ENCODE results near the gene EFEMP1.
A peak's percentile ranks its signal among the peaks of the same experiment; 100 is the strongest.

The EFEMP1 gene

GRCh38 chr2:55918856-55919255 is 4.7 kb downstream of the EFEMP1 start:
- no peak for TF ChIP-seq POLR2A (IDR thresholded peaks at IDR 0.05; ENCODE audit: low read length)
- no peak for TF ChIP-seq GATA1 (IDR thresholded peaks at IDR 0.05; ENCODE audit: low read depth, low read length)

DNA sequence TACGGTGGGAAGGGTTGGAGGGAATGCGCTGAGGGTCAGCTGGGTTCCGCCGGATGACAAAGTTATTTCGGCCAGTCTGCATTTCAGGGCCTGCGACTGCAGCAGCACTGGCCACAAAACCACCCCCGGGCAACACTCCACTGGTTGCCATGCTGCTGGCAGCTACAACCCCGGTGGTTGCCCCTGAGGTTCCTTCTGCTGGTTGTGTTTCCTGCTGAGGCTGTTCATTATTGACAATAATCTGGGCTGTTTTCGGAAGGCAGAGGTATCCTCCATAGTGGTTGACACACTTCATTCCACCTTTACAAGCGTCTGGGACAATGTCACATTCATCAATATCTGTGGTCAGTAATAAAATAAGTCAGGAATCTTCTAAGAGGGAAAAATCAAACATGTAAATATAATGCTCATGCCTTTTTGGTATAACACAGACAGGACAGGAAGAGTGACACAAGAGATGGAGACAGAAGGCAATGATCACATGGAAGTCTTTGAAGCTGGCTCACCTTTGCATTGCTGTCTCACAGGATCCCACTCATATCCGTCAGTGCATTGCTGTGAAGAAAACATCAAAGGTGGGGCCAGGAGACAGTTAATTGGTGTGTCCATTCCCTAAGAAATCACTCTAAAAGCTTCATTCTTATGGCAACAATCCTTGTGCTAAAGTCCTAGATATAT is 5.7 kb downstream of the EFEMP1 start:
- TF ChIP-seq GATA1 (IDR thresholded peaks at IDR 0.05; ENCODE audit: low read depth, low read length) = no peak
- no peak for DNase-seq

More at GRCh38 chr2:55918856-55919255, 4.7 kb downstream of the EFEMP1 start:
- no peak for DNase-seq

GRCh38 chr2:55917117-55917516 is 6.5 kb downstream of the EFEMP1 start:
- TF ChIP-seq GATA1 (IDR thresholded peaks at IDR 0.05; ENCODE audit: low read depth, low read length) (no peak), POLR2A (IDR thresholded peaks at IDR 0.05; ENCODE audit: low read length) (no peak)

GRCh38 chr2:55916473-55917049 is 7.0 kb downstream of the EFEMP1 start:
- no peak for TF ChIP-seq GATA1 (IDR thresholded peaks at IDR 0.05; ENCODE audit: low read depth, low read length)
- no peak for TF ChIP-seq POLR2A (IDR thresholded peaks at IDR 0.05; ENCODE audit: low read length)
- no peak for DNase-seq

More at GRCh38 chr2:55917117-55917516, 6.5 kb downstream of the EFEMP1 start:
- DNase-seq = no peak

DNA sequence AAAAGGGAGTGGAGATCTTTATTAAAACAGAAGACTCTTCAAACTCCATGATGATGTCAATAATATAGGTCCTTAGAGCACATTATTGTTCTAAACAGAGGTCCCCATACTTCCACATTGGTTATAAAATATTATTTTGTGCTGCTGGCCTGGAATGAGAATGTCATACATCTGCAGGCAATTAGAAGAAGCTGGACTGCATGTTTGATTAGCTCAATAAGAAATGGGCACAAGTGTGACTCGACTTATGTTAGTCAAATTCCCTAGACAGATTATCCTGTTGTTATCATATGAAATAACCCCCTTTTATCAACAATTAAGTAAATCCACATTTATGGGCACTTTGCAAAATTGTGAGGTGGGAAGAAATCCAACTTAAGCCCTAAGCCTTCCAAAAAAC is 8.8 kb downstream of the EFEMP1 start:
- no peak for TF ChIP-seq GATA1 (IDR thresholded peaks at IDR 0.05; ENCODE audit: low read depth, low read length)
- TF ChIP-seq POLR2A (IDR thresholded peaks at IDR 0.05; ENCODE audit: low read length) = no peak

DNA sequence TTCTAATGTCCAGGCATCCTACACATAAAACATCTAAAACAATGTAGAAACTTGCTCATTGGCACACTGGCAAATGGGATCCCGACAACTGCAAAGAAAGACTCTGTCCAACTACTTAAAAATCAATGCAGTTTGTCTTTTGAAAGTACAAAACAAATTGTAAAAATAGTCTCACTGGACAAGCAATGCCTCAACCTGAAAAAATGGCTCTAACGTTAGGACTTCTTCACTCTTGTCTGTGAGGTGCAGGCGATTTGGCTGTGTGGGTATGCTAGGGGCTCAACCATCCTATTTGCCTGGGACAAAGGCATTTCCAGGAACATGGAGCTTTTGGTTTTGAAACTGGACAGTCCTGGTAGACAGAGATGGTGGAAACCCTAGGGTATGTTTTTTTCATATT is 10.7 kb downstream of the EFEMP1 start:
- DNase-seq = no peak
- TF ChIP-seq POLR2A (IDR thresholded peaks at IDR 0.05; ENCODE audit: low read length) (no peak), GATA1 (IDR thresholded peaks at IDR 0.05; ENCODE audit: low read depth, low read length) (no peak)

More for the DNA sequence above, 8.8 kb downstream of the EFEMP1 start:
- DNase-seq = no peak

- TF ChIP-seq GATA1 (IDR thresholded peaks at IDR 0.05; ENCODE audit: low read depth, low read length) = no peak
- no peak for TF ChIP-seq POLR2A (IDR thresholded peaks at IDR 0.05; ENCODE audit: low read length)
- no peak for DNase-seq
These were observed 13.5 kb downstream of the EFEMP1 start for GRCh38 chr2:55910077-55910476.

DNA sequence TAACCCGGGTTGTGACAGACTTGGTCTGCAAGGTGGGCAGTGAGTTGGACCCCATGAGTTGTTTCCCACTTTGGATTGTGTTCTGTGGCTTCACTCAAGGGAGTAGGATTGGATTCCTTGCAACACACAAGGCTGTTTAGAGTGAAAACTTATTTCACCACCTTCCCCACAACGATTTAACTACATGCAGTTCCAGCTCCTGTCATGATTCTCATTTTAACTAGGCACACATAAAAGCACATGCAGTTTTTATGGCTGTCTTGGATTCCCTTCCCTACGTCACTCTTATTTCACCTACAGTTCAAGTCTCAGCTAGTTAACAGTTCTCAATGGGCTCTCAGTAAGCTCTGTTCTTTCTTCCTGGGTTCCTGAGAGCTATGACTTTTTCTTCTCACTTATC is 15.9 kb downstream of the EFEMP1 start:
- no peak for DNase-seq

GRCh38 chr2:55906993-55907392 is 16.6 kb downstream of the EFEMP1 start:
- no peak for DNase-seq
- TF ChIP-seq POLR2A (IDR thresholded peaks at IDR 0.05; ENCODE audit: low read length) (no peak), GATA1 (IDR thresholded peaks at IDR 0.05; ENCODE audit: low read depth, low read length) (no peak)

More for the DNA sequence above, 15.9 kb downstream of the EFEMP1 start:
- TF ChIP-seq POLR2A (IDR thresholded peaks at IDR 0.05; ENCODE audit: low read length) (no peak), GATA1 (IDR thresholded peaks at IDR 0.05; ENCODE audit: low read depth, low read length) (no peak)

GRCh38 chr2:55903727-55904126 is 19.9 kb downstream of the EFEMP1 start:
- DNase-seq = no peak
- TF ChIP-seq POLR2A (IDR thresholded peaks at IDR 0.05; ENCODE audit: low read length) (no peak), GATA1 (IDR thresholded peaks at IDR 0.05; ENCODE audit: low read depth, low read length) (no peak)

DNA sequence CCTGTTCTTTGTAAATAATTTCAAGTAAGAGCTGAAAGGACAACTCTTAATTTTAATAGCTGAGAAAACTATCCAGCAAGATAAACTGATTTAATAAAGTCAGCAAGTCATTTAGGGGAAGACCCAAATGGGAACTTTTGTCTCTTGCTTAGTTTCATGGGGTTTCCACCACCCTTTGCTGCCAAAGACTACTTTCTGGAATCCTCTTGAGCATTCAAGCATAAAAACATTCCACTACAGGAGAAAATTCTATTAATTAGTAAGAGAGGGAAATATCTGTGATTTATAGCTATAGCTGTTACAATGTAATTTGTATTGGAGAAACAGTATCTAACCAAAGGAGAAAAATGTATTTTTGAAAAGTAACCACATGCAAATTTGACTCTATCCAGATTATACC is 20.6 kb downstream of the EFEMP1 start:
- DNase-seq = no peak
- no peak for TF ChIP-seq POLR2A (IDR thresholded peaks at IDR 0.05; ENCODE audit: low read length)
- TF ChIP-seq GATA1 (IDR thresholded peaks at IDR 0.05; ENCODE audit: low read depth, low read length) = no peak

- no peak for DNase-seq
- no peak for TF ChIP-seq GATA1 (IDR thresholded peaks at IDR 0.05; ENCODE audit: low read depth, low read length)
- TF ChIP-seq POLR2A (IDR thresholded peaks at IDR 0.05; ENCODE audit: low read length) = no peak
These were observed 21.2 kb downstream of the EFEMP1 start for GRCh38 chr2:55902429-55902828.

GRCh38 chr2:55901941-55902340 is 21.6 kb downstream of the EFEMP1 start:
- TF ChIP-seq POLR2A (IDR thresholded peaks at IDR 0.05; ENCODE audit: low read length) (no peak), GATA1 (IDR thresholded peaks at IDR 0.05; ENCODE audit: low read depth, low read length) (no peak)
- no peak for DNase-seq

- peak in 1 of 2 experiments; percentile 48 for DNase-seq
- no peak for TF ChIP-seq GATA1 (IDR thresholded peaks at IDR 0.05; ENCODE audit: low read depth, low read length)
- TF ChIP-seq POLR2A (IDR thresholded peaks at IDR 0.05; ENCODE audit: low read length) = no peak
These were observed 22.3 kb downstream of the EFEMP1 start for GRCh38 chr2:55901322-55901721.

DNA sequence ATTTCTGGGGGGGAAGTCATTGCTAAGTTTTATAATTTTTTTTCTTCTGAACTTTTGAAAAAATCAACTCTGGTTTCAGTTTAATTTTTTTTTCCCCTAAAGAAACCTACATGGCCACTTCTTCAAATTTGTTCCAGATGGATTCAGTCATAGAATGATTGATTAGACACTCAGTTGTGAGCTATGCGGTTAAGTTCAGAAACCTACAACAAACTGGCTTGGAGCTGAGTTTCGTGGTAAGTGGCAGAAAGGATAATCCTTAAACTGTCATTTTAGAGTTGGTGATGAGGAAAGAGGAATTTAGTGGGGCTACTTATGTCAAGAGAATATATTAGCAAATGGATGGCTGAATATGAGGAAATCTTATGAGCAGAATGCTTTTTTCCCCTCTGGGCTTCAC is 23.7 kb downstream of the EFEMP1 start:
- TF ChIP-seq POLR2A (IDR thresholded peaks at IDR 0.05; ENCODE audit: low read length) (no peak), GATA1 (IDR thresholded peaks at IDR 0.05; ENCODE audit: low read depth, low read length) (no peak)
- DNase-seq = no peak

Data from erythroblast (primary cell).